HG02840 (cell line): ENCODE data around the gene NFATC4.

Source experiments
- ATAC-seq: cut with Tn5 transposase; IDR thresholded peaks from one replicate; pipeline ENCODE4 v1.9.1; 2021; ENCODE audit warnings: mild to moderate bottlenecking, moderate library complexity, moderate number of reproducible peaks; ENCODE audit not compliant: unreplicated experiment, low FRiP score

NFATC4 gene

GRCh38 chr14:24426150-24426911 is 58.3 kb downstream of the NFATC4 start:
- ATAC-seq, result no peak

- no peak for ATAC-seq
Observed at GRCh38 chr14:24426912-24427536, 59.0 kb downstream of the NFATC4 start.

- no peak for ATAC-seq
Observed at GRCh38 chr14:24427537-24428508, 59.8 kb downstream of the NFATC4 start.

- no peak for ATAC-seq
Observed at GRCh38 chr14:24428628-24429394, 60.8 kb downstream of the NFATC4 start.
